ENCODE results near the gene TBC1D32. TPM values are rescaled to one million over a fixed set of nuclear protein-coding genes. Genes with fewer than 3 reads are reported as not detected.
"Not testable (repeated sequence)": the region's sequence is repeated elsewhere in the genome, so short reads cannot be mapped to it uniquely, and the experiment has no call there.

Gene TBC1D32
- total and polyA plus RNA-seq, 2 experiments from 2014 or later: 4.7 to 9.0 TPM

- H3K27me3 ChIP-seq (replicated peaks; ENCODE audit: insufficient read depth); H3K4me2 ChIP-seq (ENCODE audit: unreplicated experiment); in situ Hi-C loops (cut with MboI); H3K9me3 ChIP-seq (ENCODE audit: low read depth); H3K9ac ChIP-seq; H3K27ac ChIP-seq; H3F3A ChIP-seq (ENCODE audit: insufficient read depth); DNase-seq; H3K36me3 ChIP-seq (ENCODE audit: low read depth); H3K4me1 ChIP-seq (ENCODE audit: insufficient read depth); H3K9me2 ChIP-seq (ENCODE audit: insufficient read depth); H2AFZ ChIP-seq; H4K20me1 ChIP-seq (ENCODE audit: insufficient read depth); H3K79me2 ChIP-seq (ENCODE audit: insufficient read depth); H3K4me3 ChIP-seq: not testable (repeated sequence)
- 69 to 70% methylated on average over 6 to 8 of the region's 8 CpGs for WGBS, 2 experiments (ENCODE audit: low coverage in 1 of 2, low lambda C conversion rate in 2 of 2, missing lambda C conversion rate in 2 of 2)
Observed at GRCh38 chr6:121043706-121044105, 290.6 kb downstream of the TBC1D32 start.

- DNase-seq; H3F3A ChIP-seq (ENCODE audit: insufficient read depth); H3K9me2 ChIP-seq (ENCODE audit: insufficient read depth); H3K79me2 ChIP-seq (ENCODE audit: insufficient read depth); H3K27ac ChIP-seq; H3K4me3 ChIP-seq; H3K9ac ChIP-seq; H3K36me3 ChIP-seq (ENCODE audit: low read depth); H4K20me1 ChIP-seq (ENCODE audit: insufficient read depth); H3K4me2 ChIP-seq (ENCODE audit: unreplicated experiment); H2AFZ ChIP-seq; H3K4me1 ChIP-seq (ENCODE audit: insufficient read depth); H3K27me3 ChIP-seq (replicated peaks; ENCODE audit: insufficient read depth); in situ Hi-C loops (cut with MboI); H3K9me3 ChIP-seq (ENCODE audit: low read depth): not testable (repeated sequence)
- WGBS, 2 experiments (ENCODE audit: low coverage in 1 of 2, low lambda C conversion rate in 2 of 2, missing lambda C conversion rate in 2 of 2): 60 to 65% methylated on average over 6 of the region's 6 CpGs
Observed at GRCh38 chr6:121043211-121043610, 291.1 kb downstream of the TBC1D32 start.

GRCh38 chr6:121042766-121043165 lies 291.5 kb downstream of the TBC1D32 start:
- TF ChIP-seq EZH2 (IDR thresholded peaks at IDR 0.05; ENCODE audit: insufficient read depth, poor library complexity, severe bottlenecking) (no peak), EZH2phosphoT487 (IDR thresholded peaks at IDR 0.05; ENCODE audit: insufficient read depth, low read depth) (no peak)
- in situ Hi-C loops (cut with MboI): no loop called here
- WGBS, 2 experiments (ENCODE audit: low coverage in 1 of 2, low lambda C conversion rate in 2 of 2, missing lambda C conversion rate in 2 of 2): 79% methylated on average over 13 of the region's 13 CpGs

GRCh38 chr6:121040831-121041230 lies 293.4 kb downstream of the TBC1D32 start:
- H3K9me2 ChIP-seq (ENCODE audit: insufficient read depth): no peaks in the 10 kb centered on the region
- no peak overlapping the region for H3K9ac ChIP-seq
- no peak overlapping the region for H3K4me2 ChIP-seq (ENCODE audit: unreplicated experiment)
- H4K20me1 ChIP-seq (ENCODE audit: insufficient read depth): no peaks in the 10 kb centered on the region
- H3F3A ChIP-seq (ENCODE audit: insufficient read depth): no peaks in the 10 kb centered on the region
- no peak for TF ChIP-seq EZH2phosphoT487 (IDR thresholded peaks at IDR 0.05; ENCODE audit: insufficient read depth, low read depth)
- no peak for TF ChIP-seq EZH2 (IDR thresholded peaks at IDR 0.05; ENCODE audit: insufficient read depth, poor library complexity, severe bottlenecking)
- H2AFZ ChIP-seq: no peak overlapping the region
- DNase-seq: no peak
- no peaks in the 10 kb centered on the region for H3K79me2 ChIP-seq (ENCODE audit: insufficient read depth)
- no peaks in the 10 kb centered on the region for H3K27me3 ChIP-seq (replicated peaks; ENCODE audit: insufficient read depth)
- in situ Hi-C loops (cut with MboI): no loop called here
- no peak overlapping the region for H3K4me3 ChIP-seq
- H3K9me3 ChIP-seq (ENCODE audit: low read depth): no peaks in the 10 kb centered on the region
- 29 to 36% methylated on average over 3 of the region's 3 CpGs for WGBS, 2 experiments (ENCODE audit: low coverage in 1 of 2, low lambda C conversion rate in 2 of 2, missing lambda C conversion rate in 2 of 2)
- H3K4me1 ChIP-seq (ENCODE audit: insufficient read depth): no peaks in the 10 kb centered on the region
- H3K36me3 ChIP-seq (ENCODE audit: low read depth): no peaks in the 10 kb centered on the region
- no peak overlapping the region for H3K27ac ChIP-seq

More at GRCh38 chr6:121042766-121043165, 291.5 kb downstream of the TBC1D32 start:
- no peaks in the 10 kb centered on the region for H3K4me1 ChIP-seq (ENCODE audit: insufficient read depth)
- H3K4me3 ChIP-seq: no peak overlapping the region
- no peaks in the 10 kb centered on the region for H3K9me3 ChIP-seq (ENCODE audit: low read depth)
- H3K4me2 ChIP-seq (ENCODE audit: unreplicated experiment): no peak overlapping the region
- H3K9ac ChIP-seq: no peak overlapping the region
- H3K36me3 ChIP-seq (ENCODE audit: low read depth): no peaks in the 10 kb centered on the region
- no peak for DNase-seq
- no peaks in the 10 kb centered on the region for H4K20me1 ChIP-seq (ENCODE audit: insufficient read depth)
- H3F3A ChIP-seq (ENCODE audit: insufficient read depth): no peaks in the 10 kb centered on the region
- H3K27ac ChIP-seq: no peak overlapping the region
- H3K9me2 ChIP-seq (ENCODE audit: insufficient read depth): no peaks in the 10 kb centered on the region
- H3K27me3 ChIP-seq (replicated peaks; ENCODE audit: insufficient read depth): no peaks in the 10 kb centered on the region
- no peak overlapping the region for H2AFZ ChIP-seq
- H3K79me2 ChIP-seq (ENCODE audit: insufficient read depth): no peaks in the 10 kb centered on the region

GRCh38 chr6:121033091-121033490 lies 301.2 kb downstream of the TBC1D32 start:
- Histone ChIP-seq H3K9me2 (ENCODE audit: insufficient read depth) (no peaks in the 10 kb centered on the region), H3K4me2 (ENCODE audit: unreplicated experiment) (no peak overlapping the region), H3K27me3 (replicated peaks; ENCODE audit: insufficient read depth) (no peaks in the 10 kb centered on the region), H3K36me3 (ENCODE audit: low read depth) (no peaks in the 10 kb centered on the region), H3K27ac (no peak overlapping the region), H3K9me3 (ENCODE audit: low read depth) (no peaks in the 10 kb centered on the region), H2AFZ (no peak overlapping the region), H3K79me2 (ENCODE audit: insufficient read depth) (no peaks in the 10 kb centered on the region), H3K4me3 (no peak overlapping the region), H4K20me1 (ENCODE audit: insufficient read depth) (no peaks in the 10 kb centered on the region), H3K9ac (no peak overlapping the region), H3K4me1 (ENCODE audit: insufficient read depth) (no peaks in the 10 kb centered on the region), H3F3A (ENCODE audit: insufficient read depth) (no peaks in the 10 kb centered on the region)
- in situ Hi-C loops (cut with MboI): no loop called here
- TF ChIP-seq EZH2 (IDR thresholded peaks at IDR 0.05; ENCODE audit: insufficient read depth, poor library complexity, severe bottlenecking): no peak
- TF ChIP-seq EZH2phosphoT487 (IDR thresholded peaks at IDR 0.05; ENCODE audit: insufficient read depth, low read depth): no peak
- DNase-seq: no peak
- 51 to 67% methylated on average over 3 of the region's 3 CpGs for WGBS, 2 experiments (ENCODE audit: low coverage in 1 of 2, low lambda C conversion rate in 2 of 2, missing lambda C conversion rate in 2 of 2)

Data from GM23248 (cell line).